HG02870 (cell line): ENCODE data around the gene ATM.
A peak's percentile ranks its signal among the peaks of the same experiment; 100 is the strongest.

Experiments
- ATAC-seq: cut with Tn5 transposase; IDR thresholded peaks from one replicate; pipeline ENCODE4 v1.9.1; 2021; ENCODE audit warnings: mild to moderate bottlenecking, moderate library complexity; ENCODE audit not compliant: unreplicated experiment

ATM gene

GRCh38 chr11:108222574-108223347 is at the start of gene ATM, which contains the start of gene NPAT:
Gene ATM, plus strand, starts transcription at chr11:108223067. Its CDS starts 4,558 bp downstream, at chr11:108227625.
Gene NPAT, minus strand, starts transcription at chr11:108222638. Its CDS starts 102 bp downstream, at chr11:108222536.
- ATAC-seq, result peak; percentile 67

GRCh38 chr11:108177570-108177969 is 45.3 kb upstream of the ATM start:
- no peak for ATAC-seq

- ATAC-seq, result no peak
Observed at GRCh38 chr11:108193725-108194124, 29.1 kb upstream of the ATM start.

GRCh38 chr11:108196901-108197300 is 26.0 kb upstream of the ATM start:
- ATAC-seq, result no peak

GRCh38 chr11:108197351-108197750 is 25.5 kb upstream of the ATM start:
- no peak for ATAC-seq

GRCh38 chr11:108198833-108199232 is 24.0 kb upstream of the ATM start:
- ATAC-seq, result no peak

- peak; percentile 84 for ATAC-seq
Observed at GRCh38 chr11:108199446-108200321, 23.2 kb upstream of the ATM start.

- no peak for ATAC-seq
Observed at GRCh38 chr11:108203075-108203474, 19.8 kb upstream of the ATM start.

GRCh38 chr11:108204376-108204775 is 18.5 kb upstream of the ATM start:
- no peak for ATAC-seq

GRCh38 chr11:108204929-108205499 is 17.9 kb upstream of the ATM start:
- no peak for ATAC-seq

GRCh38 chr11:108206171-108206570 is 16.7 kb upstream of the ATM start:
- ATAC-seq, result no peak

GRCh38 chr11:108206969-108207682 is 15.7 kb upstream of the ATM start:
- ATAC-seq, result no peak

- ATAC-seq, result no peak
Observed at GRCh38 chr11:108207683-108208060, 15.2 kb upstream of the ATM start.

- no peak for ATAC-seq
Observed at GRCh38 chr11:108210441-108210840, 12.4 kb upstream of the ATM start.

GRCh38 chr11:108213784-108214183 is 9.1 kb upstream of the ATM start:
- no peak for ATAC-seq

GRCh38 chr11:108216988-108217387 is 5.9 kb upstream of the ATM start:
- no peak for ATAC-seq

GRCh38 chr11:108218455-108218854 is 4.4 kb upstream of the ATM start:
- no peak for ATAC-seq

- ATAC-seq, result no peak
Observed at GRCh38 chr11:108218912-108219783, 3.7 kb upstream of the ATM start.

- ATAC-seq, result no peak
Observed at GRCh38 chr11:108220721-108221336, 2.0 kb upstream of the ATM start.

- no peak for ATAC-seq
Observed at GRCh38 chr11:108221371-108221770, 1.5 kb upstream of the ATM start.
